PC-3 (cell line): ENCODE data around the gene ANKRD40CL. TPM values are rescaled to one million over a fixed set of nuclear protein-coding genes. Genes with fewer than 3 reads are reported as not detected.

ENCODE experiments used
- ATAC-seq: fragments of 200-7000 bp; cut with Tn5 transposase; 2 replicates; pipeline ENCODE4 v1.9.1; 2020; ENCODE audit warnings: mild to moderate bottlenecking, moderate library complexity
- BruUV-seq: library from RNA; stranded (reverse); fragments of 400-500 nt; replicated peaks from 2 replicates; lab custom pipeline; 2021; lab: Mats Ljungman, UMichigan
- CTCF ChIA-PET: fragments of 300-600 bp; sonication (Branson Sonifier 250); formaldehyde crosslinking; loops from one replicate; lab custom pipeline; 2022; ENCODE audit warnings: antibody characterized with exemption; lab: Charles Lee
- POLR2A ChIA-PET: fragments of 300-600 bp; sonication (Branson Sonifier 250); formaldehyde crosslinking; loops from one replicate; lab custom pipeline; 2022; ENCODE audit warnings: antibody characterized with exemption; ENCODE audit not compliant: unreplicated experiment; lab: Charles Lee
- DNase-seq: peaks from one replicate; pipeline ENCODE4 v3.0.0-alpha.2; 2015
- H2AFZ ChIP-seq: fragments of 300-600 bp; sonication (generic); 2 replicates; pipeline ENCODE4 v1.6.0; 2016; ENCODE audit warnings: antibody characterized with exemption, low read length
- H3F3A ChIP-seq: fragments of 300-600 bp; sonication (generic); one replicate; pipeline ENCODE4 v1.6.0; 2017; ENCODE audit warnings: antibody characterized with exemption, low read length, control low read depth, mild to moderate bottlenecking; ENCODE audit not compliant: unreplicated experiment
- H3K27ac ChIP-seq: fragments of 300-600 bp; sonication (generic); 2 replicates; pipeline ENCODE4 v1.5.1; 2016; ENCODE audit warnings: mild to moderate bottlenecking, low read length
- H3K27me3 ChIP-seq: fragments of 300-600 bp; sonication (generic); 2 replicates; pipeline ENCODE4 v1.6.1; 2016; ENCODE audit warnings: low read length, mixed read lengths
- H3K36me3 ChIP-seq: fragments of 300-600 bp; sonication (generic); 2 replicates; pipeline ENCODE4 v1.6.1; 2016; ENCODE audit warnings: low read depth, mixed run types, low read length, mixed read lengths
- H3K4me1 ChIP-seq: fragments of 300-600 bp; sonication (generic); 2 replicates; pipeline ENCODE4 v1.5.1; 2016; ENCODE audit warnings: low read length; ENCODE audit not compliant: insufficient read depth
- H3K4me2 ChIP-seq: fragments of 300-600 bp; sonication (generic); 2 replicates; pipeline ENCODE4 v1.6.0; 2016; ENCODE audit warnings: low read length
- H3K4me3 ChIP-seq: fragments of 300-600 bp; sonication (generic); 2 replicates; pipeline ENCODE4 v1.5.1; 2016; ENCODE audit warnings: mild to moderate bottlenecking, low read length, mixed read lengths
- H3K79me2 ChIP-seq: fragments of 300-600 bp; sonication (generic); 2 replicates; pipeline ENCODE4 v1.6.1; 2017; ENCODE audit warnings: low read length, mixed read lengths
- H3K9ac ChIP-seq: fragments of 300-600 bp; sonication (generic); 2 replicates; pipeline ENCODE4 v1.6.0; 2016; ENCODE audit warnings: mild to moderate bottlenecking, low read length
- H3K9me2 ChIP-seq: fragments of 300-600 bp; sonication (generic); replicated peaks from 2 replicates; pipeline ENCODE4 v1.6.1; 2016; ENCODE audit warnings: mixed run types, low read length, mixed read lengths
- H3K9me3 ChIP-seq: fragments of 300-600 bp; sonication (generic); 2 replicates; pipeline ENCODE4 v1.6.1; 2016; ENCODE audit warnings: low read length, mixed read lengths
- H4K20me1 ChIP-seq: fragments of 300-600 bp; sonication (generic); 2 replicates; pipeline ENCODE4 v1.6.1; 2016; ENCODE audit warnings: low read length, mixed read lengths
- EZH2 ChIP-seq: fragments of 300-600 bp; sonication (generic); IDR thresholded peaks from one replicate; pipeline ENCODE4 v1.6.1; 2017; ENCODE audit warnings: antibody characterized with exemption, mild to moderate bottlenecking, low read length; ENCODE audit not compliant: unreplicated experiment
- EZH2phosphoT487 ChIP-seq: fragments of 300-600 bp; sonication (generic); IDR thresholded peaks from 2 replicates; pipeline ENCODE4 v1.6.1; 2018; ENCODE audit warnings: mild to moderate bottlenecking, antibody characterized with exemption, low read length, borderline replicate concordance
- intact Hi-C: fragments of 100-400 bp; cut with micrococcal nuclease; formaldehyde crosslinking; loops from 2 replicates; pipeline ENCODE4 v1.9.0; 2023
- total RNA-seq: library from RNA; depleted of rRNA; stranded (reverse); fragments of >200 nt; gene quantifications from 2 replicates; pipeline ENCODE4 v1.2.3, GENCODE V29; 2014
- TF ChIP-seq, protein P1 (sequence below): fragments of 300-600 bp; sonication (generic); conservative IDR thresholded peaks from 2 replicates; pipeline ENCODE4 v1.5.1; 2017; ENCODE audit warnings: antibody characterized with exemption, low read depth, mild to moderate bottlenecking, low read length

ANKRD40CL gene
- total RNA-seq, 1 experiment from 2014 or later: not detected

DNA sequence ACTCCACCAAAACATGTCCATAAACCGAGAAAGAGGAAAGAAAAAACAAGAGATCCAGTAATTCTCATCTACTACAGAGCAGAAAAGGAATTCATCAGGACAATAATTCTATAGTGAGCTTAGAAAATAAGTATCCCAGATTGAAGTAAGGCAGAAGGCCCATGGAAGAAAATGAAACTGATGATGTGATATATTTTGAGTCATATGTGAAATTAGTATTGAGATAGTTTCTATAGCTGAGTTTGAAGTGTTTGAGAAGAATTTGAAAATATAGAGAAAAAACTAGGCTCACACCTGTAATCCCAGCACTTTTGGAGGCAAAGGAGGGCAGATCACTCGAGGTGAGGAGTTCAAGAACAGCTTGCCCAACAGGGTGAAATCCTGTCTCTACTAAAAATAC is 28.2 kb downstream of the ANKRD40CL start:
- Histone ChIP-seq H3K4me2 (no peak overlapping the region), H3K4me3 (no peak overlapping the region), H3K9me3 (no peaks in the 10 kb centered on the region), H3K27me3 (no peaks in the 10 kb centered on the region), H3K27ac (no peak overlapping the region), H3K36me3 (peaks cover 72% of the 10 kb centered on the region), H3F3A (peaks cover 5% of the 10 kb centered on the region), H4K20me1 (peaks cover 50% of the 10 kb centered on the region), H3K79me2 (peaks cover 69% of the 10 kb centered on the region), H3K4me1 (no peaks in the 10 kb centered on the region), H2AFZ (no peak overlapping the region), H3K9ac (no peak overlapping the region), H3K9me2 (no peaks in the 10 kb centered on the region)
- intact Hi-C loops: no loop called here
- CTCF ChIA-PET: no interaction called here
- POLR2A ChIA-PET: no interaction called here
- TF ChIP-seq, protein P1, sequence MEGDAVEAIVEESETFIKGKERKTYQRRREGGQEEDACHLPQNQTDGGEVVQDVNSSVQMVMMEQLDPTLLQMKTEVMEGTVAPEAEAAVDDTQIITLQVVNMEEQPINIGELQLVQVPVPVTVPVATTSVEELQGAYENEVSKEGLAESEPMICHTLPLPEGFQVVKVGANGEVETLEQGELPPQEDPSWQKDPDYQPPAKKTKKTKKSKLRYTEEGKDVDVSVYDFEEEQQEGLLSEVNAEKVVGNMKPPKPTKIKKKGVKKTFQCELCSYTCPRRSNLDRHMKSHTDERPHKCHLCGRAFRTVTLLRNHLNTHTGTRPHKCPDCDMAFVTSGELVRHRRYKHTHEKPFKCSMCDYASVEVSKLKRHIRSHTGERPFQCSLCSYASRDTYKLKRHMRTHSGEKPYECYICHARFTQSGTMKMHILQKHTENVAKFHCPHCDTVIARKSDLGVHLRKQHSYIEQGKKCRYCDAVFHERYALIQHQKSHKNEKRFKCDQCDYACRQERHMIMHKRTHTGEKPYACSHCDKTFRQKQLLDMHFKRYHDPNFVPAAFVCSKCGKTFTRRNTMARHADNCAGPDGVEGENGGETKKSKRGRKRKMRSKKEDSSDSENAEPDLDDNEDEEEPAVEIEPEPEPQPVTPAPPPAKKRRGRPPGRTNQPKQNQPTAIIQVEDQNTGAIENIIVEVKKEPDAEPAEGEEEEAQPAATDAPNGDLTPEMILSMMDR: no peak
- TF ChIP-seq EZH2phosphoT487 (no peak), EZH2 (no peak)
- no peak for ATAC-seq
- DNase-seq: no peak
- no TSS peak for BruUV-seq

DNA sequence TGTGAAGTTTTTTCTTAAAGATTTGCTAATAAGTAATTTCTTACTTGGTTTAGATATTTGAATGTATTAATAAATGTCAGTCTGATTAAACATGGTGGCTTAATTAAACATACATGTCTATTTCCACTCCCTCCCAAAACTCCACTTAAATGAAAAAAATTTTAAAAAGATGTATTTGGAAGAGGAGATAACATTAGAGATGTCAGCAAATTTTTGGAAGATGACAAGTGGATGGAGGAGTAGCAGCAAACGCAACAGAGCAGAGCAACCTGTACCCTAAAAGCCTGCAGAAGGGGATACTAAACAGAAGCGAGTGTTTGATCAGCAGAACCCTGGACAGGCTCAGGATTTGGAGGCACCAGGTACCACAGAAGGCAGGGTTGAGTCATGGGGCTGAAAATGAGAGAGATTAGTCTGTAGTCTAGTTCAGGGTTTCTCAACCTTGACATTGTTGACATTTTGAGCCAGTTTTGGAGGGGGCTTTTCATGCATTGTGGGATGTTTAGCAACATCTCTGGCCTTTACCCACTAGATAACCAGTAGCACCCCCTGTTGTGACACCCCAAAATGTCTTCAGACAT is 30.1 kb downstream of the ANKRD40CL start:
- no peak overlapping the region for H3K27ac ChIP-seq
- no peak overlapping the region for H3K4me2 ChIP-seq
- H2AFZ ChIP-seq: no peak overlapping the region
- ATAC-seq (no peak), DNase-seq (no peak)
- BruUV-seq: no TSS peak
- H4K20me1 ChIP-seq: peaks cover 62% of the 10 kb centered on the region
- H3F3A ChIP-seq: peaks cover 5% of the 10 kb centered on the region
- no peaks in the 10 kb centered on the region for H3K27me3 ChIP-seq
- H3K9me2 ChIP-seq: no peaks in the 10 kb centered on the region
- POLR2A ChIA-PET: no interaction called here
- H3K4me3 ChIP-seq: no peak overlapping the region
- H3K4me1 ChIP-seq: no peaks in the 10 kb centered on the region
- TF ChIP-seq EZH2phosphoT487 (no peak), EZH2 (no peak)
- TF ChIP-seq, protein P1: no peak
- intact Hi-C loops: no loop called here
- peaks cover 56% of the 10 kb centered on the region for H3K36me3 ChIP-seq
- H3K79me2 ChIP-seq: peaks cover 88% of the 10 kb centered on the region
- CTCF ChIA-PET: no interaction called here
- H3K9me3 ChIP-seq: no peaks in the 10 kb centered on the region
- H3K9ac ChIP-seq: no peak overlapping the region

DNA sequence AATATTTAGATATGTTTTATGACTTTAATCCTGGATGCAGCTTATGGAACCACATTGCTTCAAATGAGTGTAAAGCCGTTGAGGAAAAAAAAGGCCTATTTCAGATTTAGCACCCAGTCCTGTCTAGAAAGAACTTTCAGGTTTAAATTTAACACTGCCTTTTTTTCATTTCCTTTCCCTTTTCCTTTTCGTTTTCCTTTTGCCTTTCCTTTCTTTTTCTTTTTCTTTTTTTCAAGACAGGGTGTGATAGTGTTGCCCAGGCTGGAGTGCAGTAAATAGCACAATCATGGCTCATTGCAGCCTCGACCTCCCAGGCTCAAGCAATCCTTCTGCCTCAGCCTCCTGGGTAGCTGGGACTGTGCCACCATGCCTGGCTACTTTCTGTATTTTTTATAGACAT is 32.0 kb downstream of the ANKRD40CL start:
- DNase-seq: no peak
- no peaks in the 10 kb centered on the region for H3K27me3 ChIP-seq
- no peaks in the 10 kb centered on the region for H3K9me3 ChIP-seq
- BruUV-seq: no TSS peak
- intact Hi-C loops: no loop called here
- H3K36me3 ChIP-seq: peaks cover 38% of the 10 kb centered on the region; the same call in 1 of the 2 replicates
- ChIA-PET POLR2A (no interaction called here), CTCF (no interaction called here)
- no peak overlapping the region for H3K4me2 ChIP-seq
- H3K4me1 ChIP-seq: no peaks in the 10 kb centered on the region
- no peak overlapping the region for H3K4me3 ChIP-seq
- H3K27ac ChIP-seq: no peak overlapping the region
- H3F3A ChIP-seq: peaks cover 5% of the 10 kb centered on the region
- no peak overlapping the region for H2AFZ ChIP-seq
- ATAC-seq: no peak
- no peak overlapping the region for H3K9ac ChIP-seq
- H3K79me2 ChIP-seq: peaks cover 100% of the 10 kb centered on the region
- no peaks in the 10 kb centered on the region for H3K9me2 ChIP-seq
- peaks cover 76% of the 10 kb centered on the region for H4K20me1 ChIP-seq
- TF ChIP-seq EZH2 (no peak), EZH2phosphoT487 (no peak)
- TF ChIP-seq, protein P1: no peak
